HCT116 (cell line): ENCODE data around the gene STON2. TPM values are rescaled to one million over a fixed set of nuclear protein-coding genes. Genes with fewer than 3 reads are reported as not detected.

ENCODE experiments used
- ATAC-seq: fragments of 200-7000 bp; cut with Tn5 transposase; 2 replicates; pipeline ENCODE4 v1.9.1; 2020; ENCODE audit warnings: mild to moderate bottlenecking, moderate library complexity
- BruUV-seq: library from RNA; stranded (reverse); fragments of 400-500 nt; replicated peaks from 2 replicates; lab custom pipeline; 2021; lab: Mats Ljungman, UMichigan
- CTCF ChIA-PET: fragments of 300-600 bp; sonication (Branson Sonifier 250); formaldehyde crosslinking; loops from one replicate; lab custom pipeline; 2021; ENCODE audit warnings: antibody characterized with exemption; lab: Charles Lee
- POLR2A ChIA-PET: fragments of 300-600, 350-600 bp; sonication (Branson Sonifier 250); formaldehyde crosslinking; loops from one replicate; lab custom pipeline; 2021; ENCODE audit warnings: antibody characterized with exemption; lab: Charles Lee
- RAD21 ChIA-PET, 2 experiments: fragments of 300-600 bp; sonication (Branson Sonifier 250); formaldehyde crosslinking; loops; one replicate each; lab custom pipeline; 2023; ENCODE audit warnings: low total read pairs in 2 of 2; ENCODE audit not compliant: uncharacterized antibody in 2 of 2, unreplicated experiment in 2 of 2, low non-redundant PET in 1 of 2; lab: Charles Lee
- DNase-seq: peaks from one replicate; pipeline ENCODE4 v3.0.0-alpha.2; 2010; ENCODE audit warnings: low read depth, low spot score
- H2AFZ ChIP-seq: fragments of 200-600 bp; shearing (Covaris generic), sonication (generic); 2 replicates; pipeline ENCODE4 v1.6.1; 2017; ENCODE audit warnings: low read depth, mixed run types, mixed read lengths, antibody characterized with exemption, low read length; ENCODE audit not compliant: poor library complexity, severe bottlenecking
- H3K27ac ChIP-seq: 2 replicates; pipeline ENCODE4 v1.5.1; 2012; ENCODE audit warnings: low read depth, low read length
- H3K27me3 ChIP-seq: fragments of 200-600 bp; sonication (generic); 2 replicates; pipeline ENCODE4 v1.6.1; 2016; ENCODE audit warnings: mixed run types, low read length, mixed read lengths; ENCODE audit not compliant: insufficient read depth
- H3K36me3 ChIP-seq, 2 experiments: fragments of 200-500 bp in 1 of 2; fragments of 200-600 bp in 1 of 2; sonication (Bioruptor generic) in 1 of 2; sonication (generic) in 1 of 2; 2 replicates each; pipeline versions ENCODE4 v1.5.1 to v1.6.1; 2014 to 2016; ENCODE audit warnings: low read length in 2 of 2, inconsistent platforms in 1 of 2, mixed read lengths in 1 of 2, mixed run types in 1 of 2; ENCODE audit not compliant: insufficient read depth in 2 of 2, control insufficient read depth in 1 of 2
- H3K4me1 ChIP-seq, 2 experiments: fragments of 200-600 bp in 1 of 2; sonication (generic) in 1 of 2; 2 replicates each; pipeline versions ENCODE4 v1.5.1 to v1.6.1; 2012 to 2017; ENCODE audit warnings: low read length in 2 of 2, inconsistent platforms in 1 of 2, mild to moderate bottlenecking in 1 of 2, mixed read lengths in 1 of 2, mixed run types in 1 of 2, moderate library complexity in 1 of 2; ENCODE audit not compliant: insufficient read depth in 2 of 2, control insufficient read depth in 1 of 2
- H3K4me2 ChIP-seq: fragments of 200-600 bp; sonication (generic); 2 replicates; pipeline ENCODE4 v1.6.1; 2017; ENCODE audit warnings: mixed run types, low read length, mixed read lengths
- H3K4me3 ChIP-seq, 2 experiments: fragments of 200-600 bp in 1 of 2; sonication (generic) in 1 of 2; replicated peaks in 1 of 2; 2 replicates each; pipeline ENCODE4 v1.5.1; 2011 to 2016; ENCODE audit warnings: low read length in 2 of 2, control low read depth in 1 of 2, low read depth in 1 of 2, mild to moderate bottlenecking in 1 of 2, mixed read lengths in 1 of 2, mixed run types in 1 of 2
- H3K79me2 ChIP-seq: fragments of 200-600 bp; sonication (generic); 2 replicates; pipeline ENCODE4 v1.6.1; 2017; ENCODE audit warnings: mild to moderate bottlenecking, mixed run types, low read length, moderate library complexity, mixed read lengths; ENCODE audit not compliant: insufficient read depth
- H3K9ac ChIP-seq: fragments of 200-600 bp; sonication (generic); 2 replicates; pipeline ENCODE4 v1.6.1; 2016; ENCODE audit warnings: low read length, mixed read lengths
- H3K9me2 ChIP-seq: fragments of 200-600 bp; sonication (generic), shearing (Covaris generic); 2 replicates; pipeline ENCODE4 v1.6.1; 2017; ENCODE audit warnings: mixed run types, mild to moderate bottlenecking, moderate library complexity; ENCODE audit not compliant: insufficient read depth
- H3K9me3 ChIP-seq, 2 experiments: fragments of 200-500 bp in 1 of 2; fragments of 200-600 bp in 1 of 2; sonication (Bioruptor generic) in 1 of 2; sonication (generic) in 1 of 2; 2 replicates each; pipeline ENCODE4 v1.6.1; 2014 to 2017; ENCODE audit warnings: low read length in 2 of 2, mixed read lengths in 2 of 2, inconsistent platforms in 1 of 2, low read depth in 1 of 2, mild to moderate bottlenecking in 1 of 2, mixed run types in 1 of 2, moderate library complexity in 1 of 2; ENCODE audit not compliant: control insufficient read depth in 1 of 2, insufficient read depth in 1 of 2
- H4K20me1 ChIP-seq: fragments of 200-600 bp; sonication (generic), shearing (Covaris generic); 2 replicates; pipeline ENCODE4 v1.6.1; 2017; ENCODE audit warnings: mixed run types, mild to moderate bottlenecking, moderate library complexity; ENCODE audit not compliant: insufficient read depth
- CTCF ChIP-seq, 3 experiments: fragments of 200-600 bp in 1 of 3; sonication (generic) in 1 of 3; IDR thresholded peaks in 2 of 3; conservative IDR thresholded peaks in 1 of 3; 2 replicates each; pipeline ENCODE4 v1.5.1; 2012 to 2017; ENCODE audit warnings: low read depth in 2 of 3, low read length in 2 of 3, antibody characterized with exemption in 1 of 3, borderline replicate concordance in 1 of 3, control low read depth in 1 of 3, mild to moderate bottlenecking in 1 of 3, mixed read lengths in 1 of 3, mixed run types in 1 of 3, moderate library complexity in 1 of 3; ENCODE audit not compliant: insufficient read depth in 1 of 3
- EGR1 ChIP-seq: IDR thresholded peaks from 2 replicates; pipeline ENCODE4 v1.6.1; 2012; ENCODE audit warnings: low read depth
- ELF1 ChIP-seq: IDR thresholded peaks from 2 replicates; pipeline ENCODE4 v1.6.1; 2012; ENCODE audit warnings: low read depth, borderline replicate concordance
- EZH2 ChIP-seq: fragments of 200-600 bp; sonication (generic); IDR thresholded peaks from 2 replicates; pipeline ENCODE4 v1.6.1; 2017; ENCODE audit warnings: antibody characterized with exemption, mixed run types
- EZH2phosphoT487 ChIP-seq: fragments of 200-600 bp; IDR thresholded peaks from 2 replicates; pipeline ENCODE4 v1.6.1; 2018; ENCODE audit warnings: antibody characterized with exemption, borderline replicate concordance
- FOSL1 ChIP-seq: IDR thresholded peaks from 2 replicates; pipeline ENCODE4 v1.6.1; 2012; ENCODE audit warnings: low read depth
- JUND ChIP-seq: IDR thresholded peaks from 2 replicates; pipeline ENCODE4 v1.6.1; 2012
- MAX ChIP-seq: IDR thresholded peaks from 2 replicates; pipeline ENCODE4 v1.6.1; 2012
- RAD21 ChIP-seq: IDR thresholded peaks from 2 replicates; pipeline ENCODE4 v1.6.1; 2012; ENCODE audit warnings: low read depth, mild to moderate bottlenecking
- REST ChIP-seq: IDR thresholded peaks from 2 replicates; pipeline ENCODE4 v1.6.1; 2012; ENCODE audit warnings: low read depth
- SP1 ChIP-seq: IDR thresholded peaks from 2 replicates; pipeline ENCODE4 v1.6.1; 2012; ENCODE audit warnings: low read depth
- SRF ChIP-seq: IDR thresholded peaks from 2 replicates; pipeline ENCODE4 v1.6.1; 2012; ENCODE audit warnings: low read depth
- YY1 ChIP-seq: IDR thresholded peaks from 2 replicates; pipeline ENCODE4 v1.6.1; 2011; ENCODE audit warnings: low read length, low read depth, moderate library complexity, mild to moderate bottlenecking; ENCODE audit not compliant: insufficient replicate concordance; ENCODE audit errors: extremely low read depth
- ZFX ChIP-seq: fragments of 450-650 bp; IDR thresholded peaks from 2 replicates; pipeline ENCODE4 v1.6.1; 2017
- ZNF274 ChIP-seq: fragments of 200-500 bp; sonication (Bioruptor generic); IDR thresholded peaks from 2 replicates; pipeline ENCODE4 v1.6.1; 2014; ENCODE audit warnings: mild to moderate bottlenecking, low read depth, low read length, inconsistent platforms
- intact Hi-C: fragments of 100-400 bp; cut with micrococcal nuclease; formaldehyde crosslinking; loops from 2 replicates; pipeline ENCODE4 v1.10.0; 2022
- total RNA-seq: library from RNA; stranded (reverse); gene quantifications from one replicate; pipeline ENCODE4 v1.2.1, GENCODE V29; 2021; ENCODE audit not compliant: unreplicated experiment

The STON2 gene
- total RNA-seq, 1 experiment from 2014 or later = 4.1 TPM

GRCh38 chr14:81302638-81303037 is 97.5 kb downstream of the STON2 start:
- Histone ChIP-seq H3K9me3 (no peaks in the 10 kb centered on the region), H3K79me2 (no peaks in the 10 kb centered on the region), H3K4me3 (no peak overlapping the region), H3K36me3 (no peaks in the 10 kb centered on the region), H2AFZ (no peak overlapping the region), H3K9ac (no peak overlapping the region), H3K27ac (peak overlapping the region; percentile 31; the same call in 1 of the 2 replicates), H3K27me3 (no peaks in the 10 kb centered on the region), H3K4me1 (peaks cover 18 to 25% of the 10 kb centered on the region in 2 experiments), H4K20me1 (no peaks in the 10 kb centered on the region), H3K9me2 (no peaks in the 10 kb centered on the region), H3K4me2 (peak overlapping the region; percentile 59)
- ATAC-seq (peak; percentile 89), DNase-seq (peak; percentile 66)
- CTCF ChIA-PET = no interaction called here
- no peak for TF ChIP-seq FOSL1
- peak in 2 of 3 experiments; percentile 55 to 60; a peak in 4 of 6 replicates for TF ChIP-seq CTCF (IDR thresholded peaks at IDR 0.05 in 2 of 3, conservative IDR thresholded peaks at IDR 0.05 in 1 of 3; ENCODE audit: borderline replicate concordance in 1 of 3, insufficient read depth in 1 of 3, low read depth in 2 of 3, low read length in 2 of 3)
- intact Hi-C loops = no loop called here
- BruUV-seq = no TSS peak
- RAD21 ChIA-PET = interaction anchor here in 1 of 2 experiments (0.6 kb wide), 1 partner anchor 162 kb away, joined by 3 read pairs; no protein-coding TSS in a partner anchor
- POLR2A ChIA-PET = no interaction called here

- Histone ChIP-seq H3K27me3 (no peaks in the 10 kb centered on the region), H2AFZ (no peak overlapping the region), H4K20me1 (no peaks in the 10 kb centered on the region), H3K79me2 (no peaks in the 10 kb centered on the region), H3K9ac (no peak overlapping the region), H3K4me1 (peaks cover 18 to 25% of the 10 kb centered on the region in 2 experiments), H3K9me3 (no peaks in the 10 kb centered on the region), H3K4me2 (no peak overlapping the region), H3K9me2 (no peaks in the 10 kb centered on the region), H3K27ac (no peak overlapping the region), H3K36me3 (no peaks in the 10 kb centered on the region), H3K4me3 (no peak overlapping the region)
- ChIA-PET CTCF (interaction anchor here (1.0 to 1.6 kb wide), 2 partner anchors 12 to 163 kb away, joined by 3 to 4 read pairs; no protein-coding TSS in a partner anchor), POLR2A (no interaction called here), RAD21 (no interaction called here)
- no TSS peak for BruUV-seq
- intact Hi-C loops = no loop called here
- DNase-seq = no peak
- no peak for ATAC-seq
- TF ChIP-seq JUND = no peak
- no peak for TF ChIP-seq MAX
- no peak for TF ChIP-seq EZH2
- no peak for TF ChIP-seq ZFX
- no peak for TF ChIP-seq ELF1
- TF ChIP-seq YY1 = no peak
- no peak for TF ChIP-seq REST
- TF ChIP-seq SP1 = no peak
- no peak for TF ChIP-seq RAD21
- no peak for TF ChIP-seq SRF
- no peak for TF ChIP-seq EZH2phosphoT487
- no peak for TF ChIP-seq EGR1
- TF ChIP-seq ZNF274 = no peak
Observed at GRCh38 chr14:81301813-81302212, 98.3 kb downstream of the STON2 start.
